ENCODE data around the gene CEP57.

- TF ChIP-seq CEBPB (IDR thresholded peaks at IDR 0.05; ENCODE audit: borderline replicate concordance, low read depth, low read length) (no peak), NCOA1 (CRISPR knock-in tag; IDR thresholded peaks at IDR 0.05) (no peak)
Observed at GRCh38 chr11:95793116-95793515, 2.8 kb downstream of the CEP57 start.
